LNCAP (cell line): ENCODE measurements around the gene SYT11.

ENCODE experiments used
- TF ChIP-seq, protein P1 (sequence below): fragments of 450-650 bp; IDR thresholded peaks from 2 replicates; pipeline ENCODE4 v1.5.1; 2017; ENCODE audit warnings: mild to moderate bottlenecking

The SYT11 gene, protein sequence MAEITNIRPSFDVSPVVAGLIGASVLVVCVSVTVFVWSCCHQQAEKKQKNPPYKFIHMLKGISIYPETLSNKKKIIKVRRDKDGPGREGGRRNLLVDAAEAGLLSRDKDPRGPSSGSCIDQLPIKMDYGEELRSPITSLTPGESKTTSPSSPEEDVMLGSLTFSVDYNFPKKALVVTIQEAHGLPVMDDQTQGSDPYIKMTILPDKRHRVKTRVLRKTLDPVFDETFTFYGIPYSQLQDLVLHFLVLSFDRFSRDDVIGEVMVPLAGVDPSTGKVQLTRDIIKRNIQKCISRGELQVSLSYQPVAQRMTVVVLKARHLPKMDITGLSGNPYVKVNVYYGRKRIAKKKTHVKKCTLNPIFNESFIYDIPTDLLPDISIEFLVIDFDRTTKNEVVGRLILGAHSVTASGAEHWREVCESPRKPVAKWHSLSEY

GRCh38 chr1:155859234-155859829, at the start of gene SYT11:
TSS of gene SYT11 (plus strand) at chr1:155859567. CDS start at chr1:155859762, 195 bp downstream.
- TF ChIP-seq, protein P1, sequence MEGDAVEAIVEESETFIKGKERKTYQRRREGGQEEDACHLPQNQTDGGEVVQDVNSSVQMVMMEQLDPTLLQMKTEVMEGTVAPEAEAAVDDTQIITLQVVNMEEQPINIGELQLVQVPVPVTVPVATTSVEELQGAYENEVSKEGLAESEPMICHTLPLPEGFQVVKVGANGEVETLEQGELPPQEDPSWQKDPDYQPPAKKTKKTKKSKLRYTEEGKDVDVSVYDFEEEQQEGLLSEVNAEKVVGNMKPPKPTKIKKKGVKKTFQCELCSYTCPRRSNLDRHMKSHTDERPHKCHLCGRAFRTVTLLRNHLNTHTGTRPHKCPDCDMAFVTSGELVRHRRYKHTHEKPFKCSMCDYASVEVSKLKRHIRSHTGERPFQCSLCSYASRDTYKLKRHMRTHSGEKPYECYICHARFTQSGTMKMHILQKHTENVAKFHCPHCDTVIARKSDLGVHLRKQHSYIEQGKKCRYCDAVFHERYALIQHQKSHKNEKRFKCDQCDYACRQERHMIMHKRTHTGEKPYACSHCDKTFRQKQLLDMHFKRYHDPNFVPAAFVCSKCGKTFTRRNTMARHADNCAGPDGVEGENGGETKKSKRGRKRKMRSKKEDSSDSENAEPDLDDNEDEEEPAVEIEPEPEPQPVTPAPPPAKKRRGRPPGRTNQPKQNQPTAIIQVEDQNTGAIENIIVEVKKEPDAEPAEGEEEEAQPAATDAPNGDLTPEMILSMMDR, result no peak

DNA sequence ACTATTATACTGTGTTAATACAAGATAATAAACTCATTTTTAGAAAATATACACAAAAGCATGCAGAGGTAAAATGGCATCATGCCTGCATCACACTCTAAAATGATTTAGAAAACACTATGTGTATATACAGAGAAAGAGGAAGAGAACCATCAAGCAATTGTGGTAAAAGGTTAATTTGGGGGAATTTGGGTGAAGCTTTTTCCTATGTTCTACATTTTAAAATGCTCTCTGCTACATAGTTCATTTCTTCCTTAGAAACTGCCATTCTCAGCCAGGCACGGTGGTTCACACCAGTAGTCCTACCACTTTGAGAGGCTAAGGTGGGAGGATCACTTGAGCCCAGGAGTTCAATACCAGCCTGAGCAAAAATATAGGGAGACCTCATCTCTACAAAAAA, 46.5 kb upstream of the SYT11 start:
- TF ChIP-seq, protein P1, result no peak

GRCh38 chr1:155813672-155814071, 45.7 kb upstream of the SYT11 start:
- TF ChIP-seq, protein P1, result no peak

DNA sequence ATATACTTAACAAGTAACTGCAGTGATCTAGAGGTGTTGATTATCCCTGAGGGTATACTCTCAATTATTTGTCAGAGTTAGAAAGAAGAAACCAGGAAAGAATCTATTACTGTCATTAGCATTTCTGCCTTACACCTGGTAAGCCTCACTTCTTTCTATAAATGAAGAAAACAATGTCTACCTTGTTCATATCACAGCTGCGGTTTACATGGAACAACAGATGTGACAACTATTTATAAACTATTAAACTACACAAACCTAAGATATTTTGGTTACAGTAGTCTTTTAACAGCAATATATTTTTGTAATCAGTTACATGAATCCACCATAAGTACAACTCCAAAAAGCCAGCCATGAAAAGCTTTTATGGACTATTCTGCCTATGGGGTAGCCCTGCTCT, 43.0 kb upstream of the SYT11 start:
- TF ChIP-seq, protein P1, result no peak

GRCh38 chr1:155827450-155827849, 31.9 kb upstream of the SYT11 start:
- TF ChIP-seq, protein P1, result no peak

- TF ChIP-seq, protein P1, result no peak
Measured at GRCh38 chr1:155831279-155831976, 27.9 kb upstream of the SYT11 start.

DNA sequence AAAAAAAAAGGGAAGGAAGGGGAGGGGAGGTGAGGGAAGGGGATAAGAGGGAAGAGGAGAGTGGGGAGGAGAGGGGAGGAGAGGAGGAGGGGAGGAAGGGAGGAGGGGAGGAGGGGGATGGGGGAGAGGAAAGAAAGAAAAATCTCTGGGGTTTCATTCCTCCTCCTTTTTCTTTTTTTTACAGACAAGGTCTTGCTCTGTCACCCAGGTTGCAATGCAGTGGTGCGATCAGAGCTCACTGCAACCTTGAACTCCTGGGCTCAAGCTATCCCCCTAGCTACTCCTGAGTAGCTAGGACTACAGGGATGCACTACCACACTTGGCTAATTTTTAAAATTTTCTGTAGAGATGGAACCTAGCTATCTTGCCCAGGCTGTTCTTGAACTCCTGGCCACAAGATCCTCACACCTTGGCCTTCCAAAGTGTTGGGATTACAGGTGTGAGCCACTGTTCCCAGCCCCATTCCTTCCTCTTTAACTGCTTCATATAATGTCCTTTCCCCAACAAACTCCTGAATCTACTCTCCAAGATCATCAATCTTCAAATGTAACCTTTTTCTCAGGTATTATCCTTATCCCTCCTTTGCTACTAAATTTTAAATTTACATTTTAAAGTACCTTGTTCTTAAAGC, 25.6 kb upstream of the SYT11 start:
- TF ChIP-seq, protein P1, result no peak
